Esophagus squamous epithelium (tissue), 4 donors: ENCODE measurements around the gene FBXO11.

Source experiments
- POLR2A ChIP-seq, 4 donors: fragments of 450-650 bp; IDR thresholded peaks; one replicate each; pipeline ENCODE4 v1.6.1; 2017; ENCODE audit warnings: antibody characterized with exemption in 4 of 4, mild to moderate bottlenecking in 4 of 4, moderate library complexity in 3 of 4
- TF ChIP-seq, protein P1 (sequence below), 6 experiments: fragments of 450-650 bp in 4 of 6; fragments of 200-600 bp in 2 of 6; sonication (generic) in 2 of 6; IDR thresholded peaks; one replicate each; pipeline ENCODE4 v1.5.1; 2016 to 2019; ENCODE audit warnings: antibody characterized with exemption in 6 of 6, mild to moderate bottlenecking in 4 of 6, moderate library complexity in 4 of 6

DNA sequence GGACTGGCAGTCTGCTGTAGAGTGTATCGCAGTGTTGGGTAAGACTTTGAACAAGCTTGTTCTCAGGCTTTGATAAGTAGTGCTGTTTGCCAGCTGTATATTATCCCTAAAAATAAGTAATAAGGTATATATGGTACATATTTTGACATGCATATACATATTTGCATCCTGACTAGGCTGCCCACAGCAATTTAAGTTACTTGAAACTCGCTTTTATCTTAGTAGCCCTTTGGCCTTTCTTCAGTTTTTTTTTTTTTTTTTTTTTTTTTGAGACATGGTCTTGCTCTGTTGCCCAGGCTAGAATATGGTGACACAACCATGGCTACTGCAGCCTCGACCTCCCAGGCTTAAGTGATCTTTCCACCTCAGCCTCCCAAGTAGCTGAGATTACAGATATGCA is 105.2 kb downstream of the FBXO11 start:
- TF ChIP-seq, protein P1, sequence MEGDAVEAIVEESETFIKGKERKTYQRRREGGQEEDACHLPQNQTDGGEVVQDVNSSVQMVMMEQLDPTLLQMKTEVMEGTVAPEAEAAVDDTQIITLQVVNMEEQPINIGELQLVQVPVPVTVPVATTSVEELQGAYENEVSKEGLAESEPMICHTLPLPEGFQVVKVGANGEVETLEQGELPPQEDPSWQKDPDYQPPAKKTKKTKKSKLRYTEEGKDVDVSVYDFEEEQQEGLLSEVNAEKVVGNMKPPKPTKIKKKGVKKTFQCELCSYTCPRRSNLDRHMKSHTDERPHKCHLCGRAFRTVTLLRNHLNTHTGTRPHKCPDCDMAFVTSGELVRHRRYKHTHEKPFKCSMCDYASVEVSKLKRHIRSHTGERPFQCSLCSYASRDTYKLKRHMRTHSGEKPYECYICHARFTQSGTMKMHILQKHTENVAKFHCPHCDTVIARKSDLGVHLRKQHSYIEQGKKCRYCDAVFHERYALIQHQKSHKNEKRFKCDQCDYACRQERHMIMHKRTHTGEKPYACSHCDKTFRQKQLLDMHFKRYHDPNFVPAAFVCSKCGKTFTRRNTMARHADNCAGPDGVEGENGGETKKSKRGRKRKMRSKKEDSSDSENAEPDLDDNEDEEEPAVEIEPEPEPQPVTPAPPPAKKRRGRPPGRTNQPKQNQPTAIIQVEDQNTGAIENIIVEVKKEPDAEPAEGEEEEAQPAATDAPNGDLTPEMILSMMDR (IDR thresholded peaks at IDR 0.05), result no peak
- TF ChIP-seq POLR2A (IDR thresholded peaks at IDR 0.05), result no peak
